ENCODE measurements around the gene SH3BP5. TPM values are rescaled to one million over a fixed set of nuclear protein-coding genes. Genes with fewer than 3 reads are reported as not detected.

SH3BP5 gene
- total RNA-seq, 2 experiments from 2014 or later = 15.1 to 31.3 TPM

GRCh38 chr3:15377961-15378791 lies 45.8 kb upstream of the SH3BP5 start:
- CTCF ChIA-PET (ENCODE audit: unreplicated experiment) = interaction anchor here (1.7 kb wide), 1 partner anchor 16 kb away, joined by 4 read pairs; no protein-coding TSS in a partner anchor
- no peaks in the 10 kb centered on the region for H3K9me2 ChIP-seq (ENCODE audit: insufficient read depth, low read length)
- H3K4me2 ChIP-seq (ENCODE audit: low read length) = peak overlapping the region; percentile 47
- POLR2A ChIA-PET = interaction anchor here (0.8 to 1.5 kb wide), 2 partner anchors 12 to 32 kb away, joined by 3 to 5 read pairs; no protein-coding TSS in a partner anchor
- H2AFZ ChIP-seq (ENCODE audit: low read length) = peak overlapping the region; percentile 98
- no peaks in the 10 kb centered on the region for H3K9me3 ChIP-seq (ENCODE audit: low read length)
- BruUV-seq (replicated peaks) = no TSS peak
- no peaks in the 10 kb centered on the region for H4K20me1 ChIP-seq (ENCODE audit: insufficient read depth, low read length)
- no peak overlapping the region for H3K4me3 ChIP-seq (ENCODE audit: low read depth, low read length, poor library complexity, severe bottlenecking)
- intact Hi-C loops (cut with micrococcal nuclease; ENCODE audit: unreplicated experiment) = loop anchor here (1.0 to 2.0 kb wide), 3 partner anchors 46 to 171 kb away; partner anchors contain the start of genes CAPN7 and SH3BP5
- no peaks in the 10 kb centered on the region for H3K36me3 ChIP-seq (ENCODE audit: insufficient read depth, low read length)
- H3K79me2 ChIP-seq (ENCODE audit: insufficient read depth, low read depth, low read length) = no peaks in the 10 kb centered on the region
- peak overlapping the region; percentile 28 for H3K27ac ChIP-seq (ENCODE audit: low read depth, low read length, poor library complexity, severe bottlenecking)
- H3K4me1 ChIP-seq (ENCODE audit: insufficient read depth, low read length, poor library complexity, severe bottlenecking) = peaks cover 51% of the 10 kb centered on the region
- DNase-seq (ENCODE audit: low spot score) = peak; percentile 97
- TF ChIP-seq EZH2phosphoT487 (IDR thresholded peaks at IDR 0.05; ENCODE audit: borderline replicate concordance, low read depth, low read length) (no peak), CTCF (conservative IDR thresholded peaks at IDR 0.05; ENCODE audit: low read length) (peak; percentile 96)

- no peak overlapping the region for H2AFZ ChIP-seq (ENCODE audit: low read length)
Measured at GRCh38 chr3:15375461-15376000, 43.1 kb upstream of the SH3BP5 start.

More at GRCh38 chr3:15375461-15376000, 43.1 kb upstream of the SH3BP5 start:
- no peak overlapping the region for H3K4me2 ChIP-seq (ENCODE audit: low read length)
- H3K36me3 ChIP-seq (ENCODE audit: insufficient read depth, low read length) = no peaks in the 10 kb centered on the region
- no peak overlapping the region for H3K27ac ChIP-seq (ENCODE audit: low read depth, low read length, poor library complexity, severe bottlenecking)
- no peak overlapping the region for H3K4me3 ChIP-seq (ENCODE audit: low read depth, low read length, poor library complexity, severe bottlenecking)
- BruUV-seq (replicated peaks) = no TSS peak
- H3K9me3 ChIP-seq (ENCODE audit: low read length) = no peaks in the 10 kb centered on the region
- H3K9me2 ChIP-seq (ENCODE audit: insufficient read depth, low read length) = no peaks in the 10 kb centered on the region
- ChIA-PET CTCF (ENCODE audit: unreplicated experiment) (no interaction called here), POLR2A (interaction anchor here (1.0 to 1.4 kb wide), 2 partner anchors 8 to 100 kb away, joined by 3 to 4 read pairs; no protein-coding TSS in a partner anchor)
- DNase-seq (ENCODE audit: low spot score) = no peak
- intact Hi-C loops (cut with micrococcal nuclease; ENCODE audit: unreplicated experiment) = no loop called here
- H4K20me1 ChIP-seq (ENCODE audit: insufficient read depth, low read length) = no peaks in the 10 kb centered on the region
- no peaks in the 10 kb centered on the region for H3K79me2 ChIP-seq (ENCODE audit: insufficient read depth, low read depth, low read length)
- H3K4me1 ChIP-seq (ENCODE audit: insufficient read depth, low read length, poor library complexity, severe bottlenecking) = peaks cover 25% of the 10 kb centered on the region
- no peak for TF ChIP-seq CTCF (conservative IDR thresholded peaks at IDR 0.05; ENCODE audit: low read length)
- no peak for TF ChIP-seq EZH2phosphoT487 (IDR thresholded peaks at IDR 0.05; ENCODE audit: borderline replicate concordance, low read depth, low read length)
